Esophagus squamous epithelium (tissue), 4 donors: ENCODE results near the gene PHACTR1.

Experiments
- CTCF ChIP-seq, 6 experiments: fragments of 450-650 bp in 4 of 6; fragments of 200-600 bp in 2 of 6; sonication (generic) in 2 of 6; IDR thresholded peaks; one replicate each; pipeline ENCODE4 v1.5.1; 2016 to 2019; ENCODE audit warnings: antibody characterized with exemption in 6 of 6, mild to moderate bottlenecking in 4 of 6, moderate library complexity in 4 of 6
- POLR2A ChIP-seq, 4 donors: fragments of 450-650 bp; IDR thresholded peaks; one replicate each; pipeline ENCODE4 v1.6.1; 2017; ENCODE audit warnings: antibody characterized with exemption in 4 of 4, mild to moderate bottlenecking in 4 of 4, moderate library complexity in 3 of 4

DNA sequence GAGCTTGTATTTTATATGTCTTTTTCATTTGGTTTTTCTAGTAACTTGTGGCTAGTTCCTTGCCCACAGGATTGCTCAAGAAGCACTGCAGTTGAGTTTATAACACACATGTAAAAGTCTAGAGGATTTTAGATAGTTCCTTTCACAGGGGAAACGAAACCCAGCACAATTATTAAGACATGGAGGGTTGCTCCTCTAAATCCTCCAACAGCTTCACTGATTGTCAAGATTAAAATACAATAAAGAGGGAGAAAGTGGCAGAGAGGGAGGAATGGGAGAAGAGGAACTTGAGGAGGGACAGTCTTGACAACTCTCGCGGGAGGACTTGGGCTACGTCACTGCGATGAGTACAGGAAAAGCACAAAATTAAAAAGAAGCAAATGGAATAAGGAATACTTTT lies 621.5 kb downstream of the PHACTR1 start:
- no peak for TF ChIP-seq CTCF (IDR thresholded peaks at IDR 0.05)
- TF ChIP-seq POLR2A (IDR thresholded peaks at IDR 0.05) = no peak
